ENCODE data around the gene STH.
"Not testable (repeated sequence)": the region's sequence is repeated elsewhere in the genome, so short reads cannot be mapped to it uniquely, and the experiment has no call there.

Gene STH

DNA sequence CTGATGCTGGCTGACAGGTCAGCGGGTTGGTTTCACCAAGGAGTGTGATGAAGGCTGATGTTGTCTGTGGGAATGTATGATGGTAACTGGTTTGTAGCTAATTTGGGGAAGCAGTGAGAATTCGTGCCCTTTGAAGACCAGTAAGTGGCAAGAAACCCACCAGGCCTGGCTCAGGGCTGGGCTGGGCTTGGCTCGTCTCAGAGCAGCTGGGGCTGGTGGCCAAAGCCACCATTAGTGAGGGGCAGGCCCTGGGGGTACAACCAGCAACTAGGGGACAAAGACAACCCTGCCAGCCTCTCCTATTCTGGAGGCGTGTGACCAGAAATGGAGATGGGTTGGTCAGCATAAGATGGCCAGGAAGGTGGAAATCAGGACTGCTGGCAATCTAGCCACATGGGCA lies 13.0 kb upstream of the STH start:
- DNase-seq: no peak

GRCh38 chr17:45987706-45988105 lies 11.3 kb upstream of the STH start:
- DNase-seq: no peak

- DNase-seq: no peak
Measured at GRCh38 chr17:45989759-45990158, 9.3 kb upstream of the STH start.

DNA sequence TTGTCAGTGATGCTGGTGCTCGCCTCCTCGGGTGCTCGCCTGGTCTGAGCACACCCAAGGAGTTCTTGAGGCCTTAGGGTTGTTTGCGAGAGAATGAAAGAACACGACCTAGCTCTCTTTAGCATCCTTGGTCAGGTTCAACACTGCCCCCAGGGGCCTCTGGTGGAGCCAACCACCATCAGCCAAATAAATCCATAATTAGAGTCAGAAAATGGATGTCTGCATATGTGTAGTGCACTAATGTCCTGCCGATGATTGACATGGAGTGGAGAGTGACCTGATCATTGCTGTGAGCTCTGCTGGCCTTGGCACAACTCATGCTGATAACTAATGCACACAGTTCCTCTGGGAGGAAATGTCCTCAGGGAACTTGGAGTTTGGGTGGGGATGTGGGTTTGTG lies 8.2 kb upstream of the STH start:
- no peak for DNase-seq

- DNase-seq: no peak
Measured at GRCh38 chr17:45991341-45991740, 7.7 kb upstream of the STH start.

DNA sequence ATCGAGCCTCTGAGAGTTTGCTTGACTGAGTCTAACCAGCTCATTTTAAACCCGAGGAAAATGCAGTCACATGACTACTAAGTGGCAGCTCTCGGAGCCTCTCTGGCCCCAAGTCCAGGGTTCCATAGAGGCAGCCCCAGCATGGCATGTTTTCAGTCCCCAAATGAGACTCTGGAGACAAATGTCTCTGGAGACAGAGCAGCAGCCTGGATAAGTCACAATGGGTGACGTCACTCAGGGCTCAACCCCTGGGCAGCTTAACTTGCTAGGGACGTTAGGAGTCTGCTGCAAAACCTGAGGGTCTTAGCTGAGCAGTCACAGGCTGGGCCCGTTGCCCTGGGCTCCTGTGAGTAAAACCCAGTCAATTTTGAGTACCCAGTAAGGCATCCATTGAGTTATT lies 6.9 kb upstream of the STH start:
- no peak for DNase-seq

DNA sequence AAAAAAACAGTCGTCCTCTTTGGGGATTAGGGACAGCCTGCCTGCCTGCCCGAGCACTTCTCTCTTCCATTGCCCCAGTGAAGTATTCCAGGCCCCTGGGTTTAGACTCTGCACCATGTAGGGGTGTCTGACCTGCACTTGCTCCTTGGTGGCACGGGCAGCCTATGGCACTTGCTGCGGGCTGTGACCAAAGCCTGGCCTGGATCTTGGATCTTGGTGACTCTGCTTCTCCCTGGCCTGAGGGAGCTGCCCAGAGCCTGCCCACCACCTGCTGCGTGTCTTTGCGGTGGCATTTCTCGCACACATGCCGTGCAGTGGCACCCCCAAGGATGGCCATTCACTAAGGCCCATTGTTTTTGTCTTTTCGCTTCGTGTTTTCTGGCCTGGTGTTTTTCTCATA lies 6.1 kb upstream of the STH start:
- DNase-seq: no peak

GRCh38 chr17:45993962-45994627 lies 5.0 kb upstream of the STH start:
- DNase-seq: no peak

DNA sequence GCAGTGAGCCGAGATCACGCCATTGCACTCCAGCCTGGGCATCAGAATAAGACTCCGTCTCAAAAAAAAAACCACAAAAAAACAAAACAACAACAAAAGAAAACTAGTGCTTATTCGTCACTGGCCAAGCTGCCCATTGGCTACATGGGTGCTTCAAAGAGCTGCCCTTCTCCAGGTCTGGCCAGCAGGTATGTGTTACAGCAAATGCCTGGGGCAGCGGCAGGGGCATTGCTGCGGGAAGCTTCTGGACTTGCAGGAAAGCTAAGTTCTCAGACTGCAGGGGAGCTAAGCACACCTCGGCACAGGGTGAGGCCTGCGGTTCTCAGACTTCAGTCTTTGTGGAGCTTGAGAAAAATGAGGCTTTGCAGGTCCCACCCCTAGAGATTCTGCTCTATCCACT lies 4.1 kb upstream of the STH start:
- no peak for DNase-seq

DNA sequence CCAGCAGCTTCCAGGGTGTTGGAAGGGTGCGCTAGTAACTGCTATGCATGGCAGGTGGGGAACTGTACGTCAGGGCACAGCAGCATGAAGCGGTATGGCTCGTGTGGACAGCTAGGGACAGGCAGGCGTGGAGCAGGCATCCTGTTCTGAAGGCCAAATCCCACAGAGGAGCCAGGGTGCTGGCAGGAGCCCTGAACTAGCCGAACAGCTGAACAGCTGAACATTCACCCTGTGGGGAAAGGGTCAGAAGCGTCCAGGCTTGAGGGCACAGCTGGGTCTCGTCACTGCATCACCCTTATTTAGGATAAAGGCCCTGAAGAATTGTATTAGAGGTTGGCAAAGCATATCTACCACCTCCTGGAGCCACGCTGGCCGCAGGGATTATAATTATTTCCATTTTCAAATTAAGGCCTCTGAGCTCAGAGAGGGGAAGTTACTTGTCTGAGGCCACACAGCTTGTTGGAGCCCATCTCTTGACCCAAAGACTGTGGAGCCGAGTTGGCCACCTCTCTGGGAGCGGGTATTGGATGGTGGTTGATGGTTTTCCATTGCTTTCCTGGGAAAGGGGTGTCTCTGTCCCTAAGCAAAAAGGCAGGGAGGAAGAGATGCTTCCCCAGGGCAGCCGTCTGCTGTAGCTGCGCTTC lies 3.3 kb upstream of the STH start:
- DNase-seq: no peak

DNA sequence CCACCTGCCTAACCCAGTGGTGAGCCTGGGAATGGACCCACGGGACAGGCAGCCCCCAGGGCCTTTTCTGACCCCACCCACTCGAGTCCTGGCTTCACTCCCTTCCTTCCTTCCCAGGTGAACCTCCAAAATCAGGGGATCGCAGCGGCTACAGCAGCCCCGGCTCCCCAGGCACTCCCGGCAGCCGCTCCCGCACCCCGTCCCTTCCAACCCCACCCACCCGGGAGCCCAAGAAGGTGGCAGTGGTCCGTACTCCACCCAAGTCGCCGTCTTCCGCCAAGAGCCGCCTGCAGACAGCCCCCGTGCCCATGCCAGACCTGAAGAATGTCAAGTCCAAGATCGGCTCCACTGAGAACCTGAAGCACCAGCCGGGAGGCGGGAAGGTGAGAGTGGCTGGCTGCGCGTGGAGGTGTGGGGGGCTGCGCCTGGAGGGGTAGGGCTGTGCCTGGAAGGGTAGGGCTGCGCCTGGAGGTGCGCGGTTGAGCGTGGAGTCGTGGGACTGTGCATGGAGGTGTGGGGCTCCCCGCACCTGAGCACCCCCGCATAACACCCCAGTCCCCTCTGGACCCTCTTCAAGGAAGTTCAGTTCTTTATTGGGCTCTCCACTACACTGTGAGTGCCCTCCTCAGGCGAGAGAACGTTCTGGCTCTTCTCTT lies 2.6 kb upstream of the STH start:
- DNase-seq: no peak

DNA sequence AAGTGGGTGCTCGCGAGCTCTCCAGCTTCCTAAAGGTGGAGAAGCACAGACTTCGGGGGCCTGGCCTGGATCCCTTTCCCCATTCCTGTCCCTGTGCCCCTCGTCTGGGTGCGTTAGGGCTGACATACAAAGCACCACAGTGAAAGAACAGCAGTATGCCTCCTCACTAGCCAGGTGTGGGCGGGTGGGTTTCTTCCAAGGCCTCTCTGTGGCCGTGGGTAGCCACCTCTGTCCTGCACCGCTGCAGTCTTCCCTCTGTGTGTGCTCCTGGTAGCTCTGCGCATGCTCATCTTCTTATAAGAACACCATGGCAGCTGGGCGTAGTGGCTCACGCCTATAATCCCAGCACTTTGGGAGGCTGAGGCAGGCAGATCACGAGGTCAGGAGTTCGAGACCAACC lies 1.9 kb upstream of the STH start:
- no peak for DNase-seq

GRCh38 chr17:45997624-45998023 lies 1.4 kb upstream of the STH start:
- DNase-seq: no peak

DNA sequence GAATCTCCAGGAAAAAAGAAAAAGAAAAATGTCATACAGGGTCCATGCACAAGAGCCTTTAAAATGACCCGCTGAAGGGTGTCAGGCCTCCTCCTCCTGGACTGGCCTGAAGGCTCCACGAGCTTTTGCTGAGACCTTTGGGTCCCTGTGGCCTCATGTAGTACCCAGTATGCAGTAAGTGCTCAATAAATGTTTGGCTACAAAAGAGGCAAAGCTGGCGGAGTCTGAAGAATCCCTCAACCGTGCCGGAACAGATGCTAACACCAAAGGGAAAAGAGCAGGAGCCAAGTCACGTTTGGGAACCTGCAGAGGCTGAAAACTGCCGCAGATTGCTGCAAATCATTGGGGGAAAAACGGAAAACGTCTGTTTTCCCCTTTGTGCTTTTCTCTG lies 845 bp downstream of the STH start:
- DNase-seq: no peak

DNA sequence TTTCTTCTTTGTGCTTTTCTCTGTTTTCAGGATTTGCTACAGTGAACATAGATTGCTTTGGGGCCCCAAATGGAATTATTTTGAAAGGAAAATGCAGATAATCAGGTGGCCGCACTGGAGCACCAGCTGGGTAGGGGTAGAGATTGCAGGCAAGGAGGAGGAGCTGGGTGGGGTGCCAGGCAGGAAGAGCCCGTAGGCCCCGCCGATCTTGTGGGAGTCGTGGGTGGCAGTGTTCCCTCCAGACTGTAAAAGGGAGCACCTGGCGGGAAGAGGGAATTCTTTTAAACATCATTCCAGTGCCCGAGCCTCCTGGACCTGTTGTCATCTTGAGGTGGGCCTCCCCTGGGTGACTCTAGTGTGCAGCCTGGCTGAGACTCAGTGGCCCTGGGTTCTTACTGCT lies 1.2 kb downstream of the STH start:
- no peak for DNase-seq

DNA sequence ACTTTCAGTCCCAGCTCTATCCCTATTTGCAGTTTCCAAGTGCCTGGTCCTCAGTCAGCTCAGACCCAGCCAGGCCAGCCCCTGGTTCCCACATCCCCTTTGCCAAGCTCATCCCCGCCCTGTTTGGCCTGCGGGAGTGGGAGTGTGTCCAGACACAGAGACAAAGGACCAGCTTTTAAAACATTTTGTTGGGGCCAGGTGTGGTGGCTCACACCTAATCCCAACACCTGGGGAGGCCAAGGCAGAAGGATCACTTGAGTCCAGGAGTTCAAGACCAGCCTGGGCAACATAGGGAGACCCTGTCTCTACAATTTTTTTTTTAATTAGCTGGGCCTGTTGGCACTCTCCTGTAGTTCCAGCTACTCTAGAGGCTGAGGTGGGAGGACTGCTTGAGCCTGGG lies 1.7 kb downstream of the STH start:
- DNase-seq: no peak

DNA sequence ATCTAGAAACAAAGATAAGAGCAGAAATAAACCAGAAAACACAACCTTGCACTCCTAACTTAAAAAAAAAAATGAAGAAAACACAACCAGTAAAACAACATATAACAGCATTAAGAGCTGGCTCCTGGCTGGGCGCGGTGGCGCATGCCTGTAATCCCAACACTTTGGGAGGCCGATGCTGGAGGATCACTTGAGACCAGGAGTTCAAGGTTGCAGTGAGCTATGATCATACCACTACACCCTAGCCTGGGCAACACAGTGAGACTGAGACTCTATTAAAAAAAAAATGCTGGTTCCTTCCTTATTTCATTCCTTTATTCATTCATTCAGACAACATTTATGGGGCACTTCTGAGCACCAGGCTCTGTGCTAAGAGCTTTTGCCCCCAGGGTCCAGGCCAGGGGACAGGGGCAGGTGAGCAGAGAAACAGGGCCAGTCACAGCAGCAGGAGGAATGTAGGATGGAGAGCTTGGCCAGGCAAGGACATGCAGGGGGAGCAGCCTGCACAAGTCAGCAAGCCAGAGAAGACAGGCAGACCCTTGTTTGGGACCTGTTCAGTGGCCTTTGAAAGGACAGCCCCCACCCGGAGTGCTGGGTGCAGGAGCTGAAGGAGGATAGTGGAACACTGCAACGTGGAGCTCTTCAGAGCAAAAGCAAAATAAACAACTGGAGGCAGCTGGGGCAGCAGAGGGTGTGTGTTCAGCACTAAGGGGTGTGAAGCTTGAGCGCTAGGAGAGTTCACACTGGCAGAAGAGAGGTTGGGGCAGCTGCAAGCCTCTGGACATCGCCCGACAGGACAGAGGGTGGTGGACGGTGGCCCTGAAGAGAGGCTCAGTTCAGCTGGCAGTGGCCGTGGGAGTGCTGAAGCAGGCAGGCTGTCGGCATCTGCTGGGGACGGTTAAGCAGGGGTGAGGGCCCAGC lies 2.6 kb downstream of the STH start:
- DNase-seq: no peak

DNA sequence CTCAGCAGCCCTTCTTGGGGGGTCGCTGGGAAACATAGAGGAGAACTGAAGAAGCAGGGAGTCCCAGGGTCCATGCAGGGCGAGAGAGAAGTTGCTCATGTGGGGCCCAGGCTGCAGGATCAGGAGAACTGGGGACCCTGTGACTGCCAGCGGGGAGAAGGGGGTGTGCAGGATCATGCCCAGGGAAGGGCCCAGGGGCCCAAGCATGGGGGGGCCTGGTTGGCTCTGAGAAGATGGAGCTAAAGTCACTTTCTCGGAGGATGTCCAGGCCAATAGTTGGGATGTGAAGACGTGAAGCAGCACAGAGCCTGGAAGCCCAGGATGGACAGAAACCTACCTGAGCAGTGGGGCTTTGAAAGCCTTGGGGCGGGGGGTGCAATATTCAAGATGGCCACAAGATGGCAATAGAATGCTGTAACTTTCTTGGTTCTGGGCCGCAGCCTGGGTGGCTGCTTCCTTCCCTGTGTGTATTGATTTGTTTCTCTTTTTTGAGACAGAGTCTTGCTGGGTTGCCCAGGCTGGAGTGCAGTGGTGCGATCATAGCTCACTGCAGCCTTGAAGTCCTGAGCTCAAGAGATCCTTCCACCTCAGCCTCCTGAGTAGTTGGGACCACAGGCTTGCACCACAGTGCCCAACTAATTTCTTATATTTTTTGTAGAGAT lies 3.4 kb downstream of the STH start:
- DNase-seq: peak; percentile 61

DNA sequence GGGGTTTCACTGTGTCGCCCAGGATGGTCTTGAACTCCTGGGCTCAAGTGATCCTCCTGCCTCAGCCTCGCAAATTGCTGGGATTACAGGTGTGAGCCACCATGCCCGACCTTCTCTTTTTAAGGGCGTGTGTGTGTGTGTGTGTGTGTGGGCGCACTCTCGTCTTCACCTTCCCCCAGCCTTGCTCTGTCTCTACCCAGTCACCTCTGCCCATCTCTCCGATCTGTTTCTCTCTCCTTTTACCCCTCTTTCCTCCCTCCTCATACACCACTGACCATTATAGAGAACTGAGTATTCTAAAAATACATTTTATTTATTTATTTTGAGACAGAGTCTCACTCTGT lies 3.9 kb downstream of the STH start:
- DNase-seq: no peak

DNA sequence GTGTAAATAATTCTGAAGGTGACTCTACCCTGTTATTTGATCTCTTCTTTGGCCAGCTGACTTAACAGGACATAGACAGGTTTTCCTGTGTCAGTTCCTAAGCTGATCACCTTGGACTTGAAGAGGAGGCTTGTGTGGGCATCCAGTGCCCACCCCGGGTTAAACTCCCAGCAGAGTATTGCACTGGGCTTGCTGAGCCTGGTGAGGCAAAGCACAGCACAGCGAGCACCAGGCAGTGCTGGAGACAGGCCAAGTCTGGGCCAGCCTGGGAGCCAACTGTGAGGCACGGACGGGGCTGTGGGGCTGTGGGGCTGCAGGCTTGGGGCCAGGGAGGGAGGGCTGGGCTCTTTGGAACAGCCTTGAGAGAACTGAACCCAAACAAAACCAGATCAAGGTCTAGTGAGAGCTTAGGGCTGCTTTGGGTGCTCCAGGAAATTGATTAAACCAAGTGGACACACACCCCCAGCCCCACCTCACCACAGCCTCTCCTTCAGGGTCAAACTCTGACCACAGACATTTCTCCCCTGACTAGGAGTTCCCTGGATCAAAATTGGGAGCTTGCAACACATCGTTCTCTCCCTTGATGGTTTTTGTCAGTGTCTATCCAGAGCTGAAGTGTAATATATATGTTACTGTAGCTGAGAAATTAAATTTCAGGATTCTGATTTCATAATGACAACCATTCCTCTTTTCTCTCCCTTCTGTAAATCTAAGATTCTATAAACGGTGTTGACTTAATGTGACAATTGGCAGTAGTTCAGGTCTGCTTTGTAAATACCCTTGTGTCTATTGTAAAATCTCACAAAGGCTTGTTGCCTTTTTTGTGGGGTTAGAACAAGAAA lies 5.1 kb downstream of the STH start:
- no peak for DNase-seq

DNA sequence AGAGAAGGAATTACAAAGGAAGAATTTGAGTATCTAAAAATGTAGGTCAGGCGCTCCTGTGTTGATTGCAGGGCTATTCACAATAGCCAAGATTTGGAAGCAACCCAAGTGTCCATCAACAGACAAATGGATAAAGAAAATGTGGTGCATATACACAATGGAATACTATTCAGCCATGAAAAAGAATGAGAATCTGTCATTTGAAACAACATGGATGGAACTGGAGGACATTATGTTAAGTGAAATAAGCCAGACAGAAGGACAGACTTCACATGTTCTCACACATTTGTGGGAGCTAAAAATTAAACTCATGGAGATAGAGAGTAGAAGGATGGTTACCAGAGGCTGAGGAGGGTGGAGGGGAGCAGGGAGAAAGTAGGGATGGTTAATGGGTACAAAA lies 7.0 kb downstream of the STH start:
- DNase-seq: not testable (repeated sequence)

- no peak for DNase-seq
Measured at GRCh38 chr17:46007461-46007965, 8.5 kb downstream of the STH start.
